NK-92 (cell line): Measurements from ENCODE around the gene HMGXB4.

ENCODE experiments used
- DNase-seq: peaks from one replicate; lab custom pipeline; 2025; ENCODE audit not compliant: unreplicated experiment; lab: John Stamatoyannopoulos, UW

HMGXB4 gene

GRCh38 chr22:35308480-35309021 lies 51.3 kb downstream of the HMGXB4 start:
- DNase-seq: no peak

GRCh38 chr22:35310556-35311550 lies 53.6 kb downstream of the HMGXB4 start:
- DNase-seq: no peak

- DNase-seq: no peak
These were observed 54.3 kb downstream of the HMGXB4 start for GRCh38 chr22:35311551-35311999.

GRCh38 chr22:35312198-35313059 lies 55.1 kb downstream of the HMGXB4 start:
- DNase-seq: no peak

- DNase-seq: no peak
These were observed 56.2 kb downstream of the HMGXB4 start for GRCh38 chr22:35313311-35314121.

GRCh38 chr22:35314161-35314942 lies 57.1 kb downstream of the HMGXB4 start:
- DNase-seq: no peak

- DNase-seq: no peak
These were observed 58.0 kb downstream of the HMGXB4 start for GRCh38 chr22:35315141-35315854.

- DNase-seq: no peak
These were observed 58.8 kb downstream of the HMGXB4 start for GRCh38 chr22:35315855-35316745.

- DNase-seq: no peak
These were observed 59.5 kb downstream of the HMGXB4 start for GRCh38 chr22:35316751-35317150.

- DNase-seq: no peak
These were observed 60.5 kb downstream of the HMGXB4 start for GRCh38 chr22:35317680-35318290.

GRCh38 chr22:35318346-35319215 lies 61.3 kb downstream of the HMGXB4 start:
- DNase-seq: no peak

GRCh38 chr22:35319244-35319985 lies 62.1 kb downstream of the HMGXB4 start:
- no peak for DNase-seq

GRCh38 chr22:35322126-35322525 lies 64.8 kb downstream of the HMGXB4 start:
- no peak for DNase-seq

- DNase-seq: no peak
These were observed 65.6 kb downstream of the HMGXB4 start for GRCh38 chr22:35322893-35323292.

- no peak for DNase-seq
These were observed 66.0 kb downstream of the HMGXB4 start for GRCh38 chr22:35323305-35323704.

- no peak for DNase-seq
These were observed 66.8 kb downstream of the HMGXB4 start for GRCh38 chr22:35324067-35324466.
